SH-SY5Y (cell line): ENCODE measurements around the gene EPHB6.

Source experiments
- GATA2 ChIP-seq: IDR thresholded peaks from 2 replicates; pipeline ENCODE4 v1.6.1; 2011; ENCODE audit warnings: mild to moderate bottlenecking, low read depth, low read length
- GATA3 ChIP-seq: IDR thresholded peaks from 2 replicates; pipeline ENCODE4 v1.6.1; 2011; ENCODE audit warnings: low read depth, mild to moderate bottlenecking, low read length, moderate library complexity

Gene EPHB6

GRCh38 chr7:142864980-142865747 lies 10.3 kb downstream of the EPHB6 start:
- no peak for TF ChIP-seq GATA2
- TF ChIP-seq GATA3 = no peak

- TF ChIP-seq GATA3 (no peak), GATA2 (no peak)
Measured at GRCh38 chr7:142865766-142866165, 10.9 kb downstream of the EPHB6 start.

GRCh38 chr7:142866361-142867096 lies 11.7 kb downstream of the EPHB6 start:
- TF ChIP-seq GATA2 (no peak), GATA3 (no peak)

- TF ChIP-seq GATA2 (no peak), GATA3 (no peak)
Measured at GRCh38 chr7:142867097-142867378, 12.2 kb downstream of the EPHB6 start.

- TF ChIP-seq GATA3 (no peak), GATA2 (no peak)
Measured at GRCh38 chr7:142867398-142868187, 12.7 kb downstream of the EPHB6 start.

GRCh38 chr7:142868188-142868985 lies 13.5 kb downstream of the EPHB6 start:
- TF ChIP-seq GATA2 (no peak), GATA3 (no peak)

- no peak for TF ChIP-seq GATA3
- TF ChIP-seq GATA2 = no peak
Measured at GRCh38 chr7:142868986-142869415, 14.1 kb downstream of the EPHB6 start.

GRCh38 chr7:142869434-142869833 lies 14.6 kb downstream of the EPHB6 start:
- TF ChIP-seq GATA2 (no peak), GATA3 (no peak)

GRCh38 chr7:142870147-142870559 lies 15.3 kb downstream of the EPHB6 start:
- TF ChIP-seq GATA2 (no peak), GATA3 (no peak)

GRCh38 chr7:142870566-142871259 lies 15.8 kb downstream of the EPHB6 start:
- no peak for TF ChIP-seq GATA3
- no peak for TF ChIP-seq GATA2

GRCh38 chr7:142871260-142872105 lies 16.6 kb downstream of the EPHB6 start:
- no peak for TF ChIP-seq GATA2
- no peak for TF ChIP-seq GATA3

- TF ChIP-seq GATA3 (no peak), GATA2 (no peak)
Measured at GRCh38 chr7:142872106-142872675, 17.3 kb downstream of the EPHB6 start.

GRCh38 chr7:142873281-142873784 lies 18.5 kb downstream of the EPHB6 start:
- TF ChIP-seq GATA2 (no peak), GATA3 (no peak)
